ENCODE measurements around the gene LRCH3.
"Not testable (repeated sequence)": the region's sequence is repeated elsewhere in the genome, so short reads cannot be mapped to it uniquely, and the experiment has no call there.

Gene LRCH3

GRCh38 chr3:197883541-197883940, 92.5 kb downstream of the LRCH3 start:
- Histone ChIP-seq H3K4me2 (ENCODE audit: low read length) (no peak overlapping the region), H3K36me3 (ENCODE audit: control insufficient read depth, low read length) (peaks cover 8% of the 10 kb centered on the region), H3K4me1 (ENCODE audit: control insufficient read depth, low read length) (peaks cover 12% of the 10 kb centered on the region), H3K9me2 (replicated peaks; ENCODE audit: control insufficient read depth, low read length) (no peaks in the 10 kb centered on the region), H3K9me3 (ENCODE audit: control insufficient read depth, insufficient read depth, low read length) (no peaks in the 10 kb centered on the region), H3K27me3 (ENCODE audit: control insufficient read depth, low read length) (no peaks in the 10 kb centered on the region), H3F3A (ENCODE audit: control insufficient read depth, insufficient read depth) (no peaks in the 10 kb centered on the region), H4K20me1 (ENCODE audit: control insufficient read depth, insufficient read depth, low read depth, low read length) (no peaks in the 10 kb centered on the region), H3K79me2 (ENCODE audit: control insufficient read depth, low read length) (no peaks in the 10 kb centered on the region), H3K4me3 (ENCODE audit: low read length) (no peak overlapping the region), H3K27ac (ENCODE audit: low read depth, low read length) (no peak overlapping the region)
- TF ChIP-seq, protein P1, sequence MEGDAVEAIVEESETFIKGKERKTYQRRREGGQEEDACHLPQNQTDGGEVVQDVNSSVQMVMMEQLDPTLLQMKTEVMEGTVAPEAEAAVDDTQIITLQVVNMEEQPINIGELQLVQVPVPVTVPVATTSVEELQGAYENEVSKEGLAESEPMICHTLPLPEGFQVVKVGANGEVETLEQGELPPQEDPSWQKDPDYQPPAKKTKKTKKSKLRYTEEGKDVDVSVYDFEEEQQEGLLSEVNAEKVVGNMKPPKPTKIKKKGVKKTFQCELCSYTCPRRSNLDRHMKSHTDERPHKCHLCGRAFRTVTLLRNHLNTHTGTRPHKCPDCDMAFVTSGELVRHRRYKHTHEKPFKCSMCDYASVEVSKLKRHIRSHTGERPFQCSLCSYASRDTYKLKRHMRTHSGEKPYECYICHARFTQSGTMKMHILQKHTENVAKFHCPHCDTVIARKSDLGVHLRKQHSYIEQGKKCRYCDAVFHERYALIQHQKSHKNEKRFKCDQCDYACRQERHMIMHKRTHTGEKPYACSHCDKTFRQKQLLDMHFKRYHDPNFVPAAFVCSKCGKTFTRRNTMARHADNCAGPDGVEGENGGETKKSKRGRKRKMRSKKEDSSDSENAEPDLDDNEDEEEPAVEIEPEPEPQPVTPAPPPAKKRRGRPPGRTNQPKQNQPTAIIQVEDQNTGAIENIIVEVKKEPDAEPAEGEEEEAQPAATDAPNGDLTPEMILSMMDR (IDR thresholded peaks at IDR 0.05; ENCODE audit: low read depth, low read length, poor library complexity, severe bottlenecking): no peak
- TF ChIP-seq EZH2phosphoT487 (IDR thresholded peaks at IDR 0.05; ENCODE audit: borderline replicate concordance, low read length): no peak

DNA sequence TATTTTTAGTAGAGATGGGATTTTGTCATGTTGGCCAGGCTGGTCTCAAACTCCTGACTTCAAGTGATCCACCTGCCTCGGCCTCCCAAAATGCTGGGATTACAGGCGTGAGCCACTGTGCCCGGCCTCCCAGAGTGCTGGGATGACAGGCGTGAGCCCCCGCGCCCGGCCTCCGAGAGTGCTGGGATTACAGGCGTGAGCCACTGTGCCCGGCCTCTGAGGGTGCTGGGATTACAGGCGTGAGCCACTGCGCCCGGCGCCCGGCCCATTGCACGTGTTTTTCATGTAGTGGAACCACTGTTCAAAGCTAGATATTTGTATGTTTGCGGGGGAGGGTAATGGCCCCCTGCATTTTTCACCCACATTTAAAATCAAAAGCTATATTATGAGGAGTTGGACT, 93.3 kb downstream of the LRCH3 start:
- peaks cover 12% of the 10 kb centered on the region for H3K4me1 ChIP-seq (ENCODE audit: control insufficient read depth, low read length)
- H3K36me3 ChIP-seq (ENCODE audit: control insufficient read depth, low read length); H4K20me1 ChIP-seq (ENCODE audit: control insufficient read depth, insufficient read depth, low read depth, low read length); H3K4me2 ChIP-seq (ENCODE audit: low read length); H3K4me3 ChIP-seq (ENCODE audit: low read length); H3F3A ChIP-seq (ENCODE audit: control insufficient read depth, insufficient read depth); H3K27me3 ChIP-seq (ENCODE audit: control insufficient read depth, low read length); H3K9me3 ChIP-seq (ENCODE audit: control insufficient read depth, insufficient read depth, low read length); H3K9me2 ChIP-seq (replicated peaks; ENCODE audit: control insufficient read depth, low read length); H3K79me2 ChIP-seq (ENCODE audit: control insufficient read depth, low read length); H3K27ac ChIP-seq (ENCODE audit: low read depth, low read length): not testable (repeated sequence)

DNA sequence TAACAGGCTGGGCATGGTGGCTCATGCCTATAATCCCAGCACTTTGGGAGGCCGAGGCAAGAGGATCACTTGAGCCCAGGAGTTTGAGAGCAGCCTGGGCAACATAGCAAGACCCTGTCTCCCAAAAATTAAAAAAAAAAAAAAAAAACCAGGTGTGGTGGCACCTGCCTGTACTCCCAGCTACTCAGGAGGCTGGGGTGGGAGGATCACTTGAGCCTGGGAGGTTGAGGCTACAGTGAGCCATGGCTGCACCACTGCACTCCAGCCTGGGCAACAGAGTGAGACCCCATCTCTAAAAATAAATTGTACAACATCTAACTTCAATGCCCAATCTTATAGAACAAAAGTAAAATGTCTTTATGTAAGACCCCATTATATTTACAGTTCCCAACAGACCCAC, 95.0 kb downstream of the LRCH3 start:
- H3K9me2 ChIP-seq (replicated peaks; ENCODE audit: control insufficient read depth, low read length); H3K27ac ChIP-seq (ENCODE audit: low read depth, low read length); H3K36me3 ChIP-seq (ENCODE audit: control insufficient read depth, low read length); H3K4me2 ChIP-seq (ENCODE audit: low read length); H3K4me1 ChIP-seq (ENCODE audit: control insufficient read depth, low read length); H4K20me1 ChIP-seq (ENCODE audit: control insufficient read depth, insufficient read depth, low read depth, low read length); H3F3A ChIP-seq (ENCODE audit: control insufficient read depth, insufficient read depth); H3K9me3 ChIP-seq (ENCODE audit: control insufficient read depth, insufficient read depth, low read length); H3K4me3 ChIP-seq (ENCODE audit: low read length); H3K27me3 ChIP-seq (ENCODE audit: control insufficient read depth, low read length); H3K79me2 ChIP-seq (ENCODE audit: control insufficient read depth, low read length): not testable (repeated sequence)

GRCh38 chr3:197887430-197888053, 96.5 kb downstream of the LRCH3 start:
- not testable (repeated sequence) for H4K20me1 ChIP-seq (ENCODE audit: control insufficient read depth, insufficient read depth, low read depth, low read length); H3K36me3 ChIP-seq (ENCODE audit: control insufficient read depth, low read length); H3K4me1 ChIP-seq (ENCODE audit: control insufficient read depth, low read length); H3F3A ChIP-seq (ENCODE audit: control insufficient read depth, insufficient read depth); H3K27ac ChIP-seq (ENCODE audit: low read depth, low read length); H3K79me2 ChIP-seq (ENCODE audit: control insufficient read depth, low read length); H3K4me3 ChIP-seq (ENCODE audit: low read length); H3K27me3 ChIP-seq (ENCODE audit: control insufficient read depth, low read length); H3K4me2 ChIP-seq (ENCODE audit: low read length); H3K9me3 ChIP-seq (ENCODE audit: control insufficient read depth, insufficient read depth, low read length); H3K9me2 ChIP-seq (replicated peaks; ENCODE audit: control insufficient read depth, low read length)

DNA sequence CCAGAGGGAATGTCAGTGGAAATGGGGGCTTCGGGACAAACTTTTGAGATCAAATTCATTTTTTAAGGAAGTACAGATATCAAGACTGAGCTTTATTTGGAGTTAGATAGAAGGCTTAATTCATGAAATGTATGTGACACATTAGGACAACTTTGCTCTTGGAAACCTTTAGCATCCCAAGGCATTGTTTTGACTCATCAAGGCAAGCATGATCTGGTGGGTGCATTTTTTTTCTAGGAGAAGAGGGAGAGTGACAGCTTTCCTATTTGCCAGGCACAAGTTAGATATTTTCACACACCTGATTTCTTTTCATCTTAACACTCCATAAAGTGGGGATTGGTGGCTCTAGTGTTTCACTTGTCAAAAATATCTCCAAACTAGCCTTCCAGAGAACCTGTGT, 97.5 kb downstream of the LRCH3 start:
- Histone ChIP-seq H3K36me3 (ENCODE audit: control insufficient read depth, low read length) (peaks cover 5% of the 10 kb centered on the region), H3K27ac (ENCODE audit: low read depth, low read length) (no peak overlapping the region), H3F3A (ENCODE audit: control insufficient read depth, insufficient read depth) (no peaks in the 10 kb centered on the region), H4K20me1 (ENCODE audit: control insufficient read depth, insufficient read depth, low read depth, low read length) (no peaks in the 10 kb centered on the region), H3K4me1 (ENCODE audit: control insufficient read depth, low read length) (no peaks in the 10 kb centered on the region), H3K27me3 (ENCODE audit: control insufficient read depth, low read length) (no peaks in the 10 kb centered on the region), H3K9me3 (ENCODE audit: control insufficient read depth, insufficient read depth, low read length) (no peaks in the 10 kb centered on the region), H3K79me2 (ENCODE audit: control insufficient read depth, low read length) (no peaks in the 10 kb centered on the region), H3K4me2 (ENCODE audit: low read length) (no peak overlapping the region), H3K4me3 (ENCODE audit: low read length) (no peak overlapping the region), H3K9me2 (replicated peaks; ENCODE audit: control insufficient read depth, low read length) (no peaks in the 10 kb centered on the region)
- TF ChIP-seq EZH2phosphoT487 (IDR thresholded peaks at IDR 0.05; ENCODE audit: borderline replicate concordance, low read length): no peak
- TF ChIP-seq, protein P1 (IDR thresholded peaks at IDR 0.05; ENCODE audit: low read depth, low read length, poor library complexity, severe bottlenecking): no peak
